ENCODE results near the gene PARVA. TPM values are rescaled to one million over a fixed set of nuclear protein-coding genes. Genes with fewer than 3 reads are reported as not detected.

PARVA gene
- total RNA-seq, 1 experiment from 2014 or later: 31.5 TPM

DNA sequence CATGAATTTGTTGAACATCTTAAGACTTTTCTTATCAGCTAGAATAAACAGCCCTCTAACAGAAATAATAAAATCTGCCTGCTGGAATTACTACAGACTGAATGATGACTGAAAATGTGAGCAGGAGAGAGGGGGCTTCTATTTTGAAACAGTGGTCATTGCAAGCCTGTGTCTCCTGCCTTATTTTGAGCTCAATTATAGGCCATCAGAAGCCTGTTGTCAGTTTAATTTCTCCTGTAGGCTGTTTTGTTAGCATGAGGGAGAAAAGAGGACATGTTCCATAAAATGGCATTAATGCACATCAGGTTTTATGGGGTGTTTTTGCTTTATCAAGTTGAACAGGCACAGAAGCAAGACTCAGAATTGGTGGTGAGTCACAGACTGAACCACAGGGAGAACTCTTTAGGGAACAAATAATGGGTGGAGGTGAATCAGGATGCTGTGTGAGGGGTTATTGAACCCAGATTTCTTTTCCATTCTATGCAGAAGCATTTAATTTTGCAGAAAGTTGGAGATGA, 129.1 kb downstream of the PARVA start:
- Histone ChIP-seq H3K27ac (no peak overlapping the region), H3K27me3 (ENCODE audit: insufficient read depth, low read depth) (no peaks in the 10 kb centered on the region), H2AFZ (no peak overlapping the region), H3K9me3 (ENCODE audit: insufficient read depth, low read depth) (no peaks in the 10 kb centered on the region), H3K4me2 (no peak overlapping the region), H4K20me1 (ENCODE audit: insufficient read depth) (no peaks in the 10 kb centered on the region), H3K9me2 (ENCODE audit: insufficient read depth) (no peaks in the 10 kb centered on the region), H3F3A (ENCODE audit: insufficient read depth, low read depth) (no peaks in the 10 kb centered on the region), H3K4me1 (replicated peaks; ENCODE audit: insufficient read depth) (no peaks in the 10 kb centered on the region), H3K4me3 (no peak overlapping the region), H3K36me3 (ENCODE audit: low read depth) (no peaks in the 10 kb centered on the region), H3K79me2 (ENCODE audit: low read depth) (no peaks in the 10 kb centered on the region)
- TF ChIP-seq EZH2 (IDR thresholded peaks at IDR 0.05; ENCODE audit: low read depth) (no peak), CTCF (conservative IDR thresholded peaks at IDR 0.05) (no peak)
- no peak for DNase-seq
- ChIA-PET POLR2A (ENCODE audit: unreplicated experiment) (no interaction called here), CTCF (no interaction called here)
- BruUV-seq (replicated peaks): no TSS peak
- intact Hi-C loops (cut with micrococcal nuclease; ENCODE audit: unreplicated experiment): no loop called here

DNA sequence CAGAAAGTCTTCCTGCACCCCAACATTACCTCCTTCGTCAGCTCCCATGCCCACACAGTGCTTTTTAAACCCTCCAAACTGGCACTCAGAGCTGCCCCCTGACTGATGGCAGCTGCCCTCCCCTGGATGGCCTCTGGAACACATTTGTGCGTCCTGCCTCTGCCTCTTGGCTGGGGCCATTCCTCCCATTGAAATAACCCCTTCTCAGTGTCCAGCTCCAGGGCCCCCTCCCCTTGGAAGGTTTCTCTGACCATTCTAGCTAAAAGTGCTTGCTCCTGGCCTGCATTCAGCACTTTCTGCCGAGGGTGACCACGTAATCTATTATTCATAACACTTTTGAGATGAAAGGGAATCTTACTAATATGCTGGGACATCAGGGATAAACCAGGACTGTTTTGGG, 130.0 kb downstream of the PARVA start:
- Histone ChIP-seq H3K36me3 (ENCODE audit: low read depth) (no peaks in the 10 kb centered on the region), H3K4me1 (replicated peaks; ENCODE audit: insufficient read depth) (no peaks in the 10 kb centered on the region), H3K4me2 (no peak overlapping the region), H4K20me1 (ENCODE audit: insufficient read depth) (no peaks in the 10 kb centered on the region), H3K79me2 (ENCODE audit: low read depth) (no peaks in the 10 kb centered on the region), H3F3A (ENCODE audit: insufficient read depth, low read depth) (no peaks in the 10 kb centered on the region), H3K9me2 (ENCODE audit: insufficient read depth) (no peaks in the 10 kb centered on the region), H3K27me3 (ENCODE audit: insufficient read depth, low read depth) (no peaks in the 10 kb centered on the region), H3K4me3 (no peak overlapping the region), H3K27ac (no peak overlapping the region), H3K9me3 (ENCODE audit: insufficient read depth, low read depth) (no peaks in the 10 kb centered on the region), H2AFZ (no peak overlapping the region)
- no peak for TF ChIP-seq EZH2 (IDR thresholded peaks at IDR 0.05; ENCODE audit: low read depth)
- TF ChIP-seq CTCF (conservative IDR thresholded peaks at IDR 0.05): no peak
- no TSS peak for BruUV-seq (replicated peaks)
- ChIA-PET POLR2A (ENCODE audit: unreplicated experiment) (interaction anchor here (0.6 kb wide), 1 partner anchor 321 kb away, joined by 5 read pairs; no protein-coding TSS in a partner anchor), CTCF (no interaction called here)
- no peak for DNase-seq
- intact Hi-C loops (cut with micrococcal nuclease; ENCODE audit: unreplicated experiment): no loop called here

- intact Hi-C loops (cut with micrococcal nuclease; ENCODE audit: unreplicated experiment): no loop called here
- TF ChIP-seq CTCF (conservative IDR thresholded peaks at IDR 0.05) (no peak), EZH2 (IDR thresholded peaks at IDR 0.05; ENCODE audit: low read depth) (no peak)
- no TSS peak for BruUV-seq (replicated peaks)
- Histone ChIP-seq H2AFZ (no peak overlapping the region), H3K4me3 (no peak overlapping the region), H3K4me1 (replicated peaks; ENCODE audit: insufficient read depth) (no peaks in the 10 kb centered on the region), H3K4me2 (no peak overlapping the region), H3K27me3 (ENCODE audit: insufficient read depth, low read depth) (no peaks in the 10 kb centered on the region), H3K27ac (no peak overlapping the region), H3F3A (ENCODE audit: insufficient read depth, low read depth) (no peaks in the 10 kb centered on the region), H3K9me3 (ENCODE audit: insufficient read depth, low read depth) (no peaks in the 10 kb centered on the region), H4K20me1 (ENCODE audit: insufficient read depth) (no peaks in the 10 kb centered on the region), H3K36me3 (ENCODE audit: low read depth) (no peaks in the 10 kb centered on the region), H3K79me2 (ENCODE audit: low read depth) (no peaks in the 10 kb centered on the region), H3K9me2 (ENCODE audit: insufficient read depth) (no peaks in the 10 kb centered on the region)
- CTCF ChIA-PET: no interaction called here
- no peak for DNase-seq
- POLR2A ChIA-PET (ENCODE audit: unreplicated experiment): no interaction called here
These were observed 130.9 kb downstream of the PARVA start for GRCh38 chr11:12508151-12508751.
